HepG2 (cell line): Measurements from ENCODE around the gene HECTD2. TPM values are rescaled to one million over a fixed set of nuclear protein-coding genes. Genes with fewer than 3 reads are reported as not detected.

ENCODE experiments used
- ATF7-NPFF ChIP-seq: sonication (generic); formaldehyde crosslinking; IDR thresholded peaks from 2 replicates; pipeline ENCODE4 v1.8.1; 2023; ENCODE audit warnings: mild to moderate bottlenecking, low read depth, missing genetic modification reagents, moderate library complexity
- BRD4 ChIP-seq: sonication (generic); formaldehyde crosslinking; IDR thresholded peaks from 2 replicates; pipeline ENCODE4 v1.4.0; 2020; ENCODE audit warnings: missing genetic modification reagents
- ELF3 ChIP-seq: IDR thresholded peaks from 2 replicates; pipeline ENCODE4 v1.6.1; 2016; ENCODE audit warnings: missing genetic modification reagents, missing compliant biosample characterization
- GZF1 ChIP-seq: sonication (generic); formaldehyde crosslinking; IDR thresholded peaks from 2 replicates; pipeline ENCODE4 v1.5.1; 2020; ENCODE audit warnings: mild to moderate bottlenecking, missing genetic modification reagents
- HNF4G ChIP-seq, 2 experiments: sonication (generic) in 1 of 2; formaldehyde crosslinking in 1 of 2; IDR thresholded peaks; 2 replicates each; pipeline versions ENCODE4 v1.4.0 to v1.6.1; 2011 to 2020; ENCODE audit warnings: borderline replicate concordance in 2 of 2, low read depth in 2 of 2, mild to moderate bottlenecking in 2 of 2, low read length in 1 of 2, missing genetic modification reagents in 1 of 2, moderate library complexity in 1 of 2
- MEIS1 ChIP-seq: sonication (generic); formaldehyde crosslinking; IDR thresholded peaks from 2 replicates; pipeline ENCODE4 v1.9.0; 2021; ENCODE audit warnings: mild to moderate bottlenecking, missing genetic modification reagents, moderate library complexity, borderline replicate concordance
- MYC ChIP-seq: sonication (generic); formaldehyde crosslinking; IDR thresholded peaks from 2 replicates; pipeline ENCODE4 v1.9.0; 2021; ENCODE audit warnings: missing genetic modification reagents, borderline replicate concordance
- NFIC ChIP-seq: IDR thresholded peaks from 2 replicates; pipeline ENCODE4 v1.6.1; 2012; ENCODE audit warnings: mild to moderate bottlenecking, low read length, inconsistent platforms
- RBFOX2 ChIP-seq: fragments of 200-400 bp; formaldehyde crosslinking; IDR thresholded peaks from 2 replicates; pipeline ENCODE4 v1.6.1; 2017; ENCODE audit warnings: low read depth, mild to moderate bottlenecking, low read length
- SP2 ChIP-seq: sonication (generic); formaldehyde crosslinking; IDR thresholded peaks from 2 replicates; pipeline ENCODE4 v1.5.1; 2020; ENCODE audit warnings: mild to moderate bottlenecking, missing genetic modification reagents
- SRSF1 ChIP-seq: fragments of 200-400 bp; formaldehyde crosslinking; optimal IDR thresholded peaks from 2 replicates; pipeline ENCODE3; 2017; ENCODE audit warnings: mild to moderate bottlenecking, low read depth, low read length, moderate library complexity
- THAP11 ChIP-seq: IDR thresholded peaks from 2 replicates; pipeline ENCODE4 v1.6.1; 2016; ENCODE audit warnings: missing biosample characterization, missing genetic modification reagents
- ZFX ChIP-seq: sonication (generic); formaldehyde crosslinking; IDR thresholded peaks from 2 replicates; pipeline ENCODE4 v1.4.0; 2020; ENCODE audit warnings: mild to moderate bottlenecking, low read depth, missing genetic modification reagents, moderate library complexity
- ZNF234 ChIP-seq: sonication (generic); formaldehyde crosslinking; conservative IDR thresholded peaks from 2 replicates; pipeline ENCODE4 v1.5.1; 2020; ENCODE audit warnings: mild to moderate bottlenecking, missing genetic modification reagents
- ZNF335 ChIP-seq: sonication (generic); formaldehyde crosslinking; IDR thresholded peaks from 2 replicates; pipeline ENCODE4 v1.4.0; 2020; ENCODE audit warnings: missing genetic modification reagents
- ZNF431 ChIP-seq: sonication (generic); formaldehyde crosslinking; IDR thresholded peaks from 2 replicates; pipeline ENCODE4 v1.9.0; 2022; ENCODE audit warnings: missing genetic modification reagents, low read depth, mild to moderate bottlenecking, borderline replicate concordance
- ZNF543 ChIP-seq: sonication (generic); formaldehyde crosslinking; IDR thresholded peaks from 2 replicates; pipeline ENCODE4 v1.4.0; 2020; ENCODE audit warnings: mild to moderate bottlenecking, missing genetic modification reagents
- ZNF607 ChIP-seq: sonication (generic); formaldehyde crosslinking; IDR thresholded peaks from 2 replicates; pipeline ENCODE4 v1.5.1; 2020; ENCODE audit warnings: missing genetic modification reagents, mild to moderate bottlenecking, borderline replicate concordance
- polyA plus RNA-seq, 8 experiments: library from polyadenylated mRNA; depleted of rRNA in 3 of 8; stranded (reverse) in 7 of 8; unstranded in 1 of 8; fragments of >200 nt; fragmentation: Illumina TruSeq in 4 of 8; extraction: Trizol in 4 of 8; gene quantifications; 2 replicates each; pipeline versions ENCODE4 v1.2.1 to v1.2.3, GENCODE V29; 2011 to 2016; ENCODE audit warnings: low read depth in 4 of 8, missing spikeins in 1 of 8, mixed read lengths in 1 of 8; ENCODE audit not compliant: insufficient read depth in 1 of 8
- total RNA-seq, 5 experiments: library from RNA; depleted of rRNA; stranded (reverse); fragments of >200 nt; fragmentation: Illumina TruSeq; extraction: Trizol; gene quantifications; 2 replicates each; pipeline ENCODE4 v1.2.3, GENCODE V29; 2016; ENCODE audit warnings: low read depth in 1 of 5
- TF ChIP-seq, protein P1 (sequence below): sonication (generic); formaldehyde crosslinking; IDR thresholded peaks from 2 replicates; pipeline ENCODE4 v1.5.1; 2020; ENCODE audit warnings: missing genetic modification reagents, mild to moderate bottlenecking, borderline replicate concordance
- TF ChIP-seq, protein P2 (sequence below): sonication (generic); formaldehyde crosslinking; IDR thresholded peaks from 2 replicates; pipeline ENCODE4 v1.5.0; 2020; ENCODE audit warnings: mild to moderate bottlenecking, missing genetic modification reagents
- TF ChIP-seq, protein P3 (sequence below): sonication (generic); formaldehyde crosslinking; IDR thresholded peaks from 2 replicates; pipeline ENCODE4 v1.4.0; 2020; ENCODE audit warnings: missing genetic modification reagents
- TF ChIP-seq, protein P4 (sequence below): sonication (generic); formaldehyde crosslinking; IDR thresholded peaks from 2 replicates; pipeline ENCODE4 v1.5.1; 2020; ENCODE audit warnings: missing genetic modification reagents, mild to moderate bottlenecking, borderline replicate concordance

HECTD2 gene
- total and polyA plus RNA-seq, 2 of the 13 experiments (the other 11 are each of a cell fraction or from before 2014, with no cell fraction given): 3.2 to 5.2 TPM

DNA sequence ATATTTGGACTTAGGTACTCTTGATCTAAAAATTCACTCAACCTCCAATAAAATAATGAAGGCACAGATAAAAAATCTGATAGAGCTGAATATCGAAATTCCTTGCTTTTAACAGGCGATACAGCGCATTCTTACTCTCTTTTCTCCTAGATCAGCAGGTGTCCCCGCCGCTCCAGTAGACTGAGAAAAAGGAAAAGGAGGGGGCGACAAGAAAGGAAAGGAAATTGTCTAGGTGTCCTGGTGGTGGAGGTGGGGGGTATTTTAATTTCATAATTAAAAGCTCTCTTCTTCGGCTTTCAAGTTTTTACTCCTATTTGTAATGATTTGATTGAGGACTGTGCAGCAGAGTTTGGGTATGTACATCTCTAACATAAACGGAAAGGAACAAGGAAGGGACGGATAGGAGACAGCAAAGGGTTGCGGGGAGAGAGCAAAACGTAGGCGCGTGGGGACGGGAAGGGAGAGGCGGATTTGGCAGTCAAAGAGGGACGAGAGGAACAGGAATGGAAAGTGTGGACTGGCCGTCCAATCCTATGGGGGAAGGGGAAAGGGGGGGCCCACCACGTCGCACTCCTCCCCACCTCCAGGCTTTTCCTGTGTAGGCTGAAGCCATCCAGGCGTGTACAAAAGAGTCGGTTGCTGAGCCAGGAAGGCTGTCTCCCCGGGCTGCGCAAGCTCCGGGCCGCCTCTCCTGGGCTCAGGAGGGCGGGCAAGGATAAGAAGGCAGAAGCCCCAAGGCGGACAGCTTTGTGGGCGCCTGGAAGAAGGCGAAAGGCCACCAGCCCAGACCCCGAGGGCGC, 875 bp upstream of the HECTD2 start (continued):
- no peak for TF ChIP-seq ZNF234
- no peak for TF ChIP-seq SP2 (CRISPR knock-in tag)
- peak; percentile 76; the same call in 1 of the 2 replicates for TF ChIP-seq MYC
- TF ChIP-seq ZNF607 (CRISPR knock-in tag): no peak
- no peak for TF ChIP-seq HNF4G (IDR thresholded peaks at IDR 0.05; ENCODE audit: borderline replicate concordance, low read depth, low read length)
- TF ChIP-seq HNF4G (CRISPR knock-in tag; IDR thresholded peaks at IDR 0.05; ENCODE audit: borderline replicate concordance, low read depth): no peak
- TF ChIP-seq ZNF543 (CRISPR knock-in tag): no peak
- TF ChIP-seq, protein P1, sequence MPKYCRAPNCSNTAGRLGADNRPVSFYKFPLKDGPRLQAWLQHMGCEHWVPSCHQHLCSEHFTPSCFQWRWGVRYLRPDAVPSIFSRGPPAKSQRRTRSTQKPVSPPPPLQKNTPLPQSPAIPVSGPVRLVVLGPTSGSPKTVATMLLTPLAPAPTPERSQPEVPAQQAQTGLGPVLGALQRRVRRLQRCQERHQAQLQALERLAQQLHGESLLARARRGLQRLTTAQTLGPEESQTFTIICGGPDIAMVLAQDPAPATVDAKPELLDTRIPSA (CRISPR knock-in tag): no peak; the same call in 1 of the 2 replicates
- no peak for TF ChIP-seq ZFX (CRISPR knock-in tag)
- peak; percentile 86 for TF ChIP-seq SRSF1
- TF ChIP-seq NFIC: no peak
- peak; percentile 28; the same call in 1 of the 2 replicates for TF ChIP-seq ELF3 (CRISPR knock-in tag)
- TF ChIP-seq ZNF431 (CRISPR knock-in tag): 0 out of 2 replicates have a peak, but pooled peaks have one; percentile 9
- no peak for TF ChIP-seq RBFOX2
- TF ChIP-seq, protein P2, sequence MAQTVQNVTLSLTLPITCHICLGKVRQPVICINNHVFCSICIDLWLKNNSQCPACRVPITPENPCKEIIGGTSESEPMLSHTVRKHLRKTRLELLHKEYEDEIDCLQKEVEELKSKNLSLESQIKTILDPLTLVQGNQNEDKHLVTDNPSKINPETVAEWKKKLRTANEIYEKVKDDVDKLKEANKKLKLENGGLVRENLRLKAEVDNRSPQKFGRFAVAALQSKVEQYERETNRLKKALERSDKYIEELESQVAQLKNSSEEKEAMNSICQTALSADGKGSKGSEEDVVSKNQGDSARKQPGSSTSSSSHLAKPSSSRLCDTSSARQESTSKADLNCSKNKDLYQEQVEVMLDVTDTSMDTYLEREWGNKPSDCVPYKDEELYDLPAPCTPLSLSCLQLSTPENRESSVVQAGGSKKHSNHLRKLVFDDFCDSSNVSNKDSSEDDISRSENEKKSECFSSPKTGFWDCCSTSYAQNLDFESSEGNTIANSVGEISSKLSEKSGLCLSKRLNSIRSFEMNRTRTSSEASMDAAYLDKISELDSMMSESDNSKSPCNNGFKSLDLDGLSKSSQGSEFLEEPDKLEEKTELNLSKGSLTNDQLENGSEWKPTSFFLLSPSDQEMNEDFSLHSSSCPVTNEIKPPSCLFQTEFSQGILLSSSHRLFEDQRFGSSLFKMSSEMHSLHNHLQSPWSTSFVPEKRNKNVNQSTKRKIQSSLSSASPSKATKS: no peak
- peak; percentile 43; the same call in 1 of the 2 replicates for TF ChIP-seq THAP11 (CRISPR knock-in tag)
- TF ChIP-seq, protein P3, sequence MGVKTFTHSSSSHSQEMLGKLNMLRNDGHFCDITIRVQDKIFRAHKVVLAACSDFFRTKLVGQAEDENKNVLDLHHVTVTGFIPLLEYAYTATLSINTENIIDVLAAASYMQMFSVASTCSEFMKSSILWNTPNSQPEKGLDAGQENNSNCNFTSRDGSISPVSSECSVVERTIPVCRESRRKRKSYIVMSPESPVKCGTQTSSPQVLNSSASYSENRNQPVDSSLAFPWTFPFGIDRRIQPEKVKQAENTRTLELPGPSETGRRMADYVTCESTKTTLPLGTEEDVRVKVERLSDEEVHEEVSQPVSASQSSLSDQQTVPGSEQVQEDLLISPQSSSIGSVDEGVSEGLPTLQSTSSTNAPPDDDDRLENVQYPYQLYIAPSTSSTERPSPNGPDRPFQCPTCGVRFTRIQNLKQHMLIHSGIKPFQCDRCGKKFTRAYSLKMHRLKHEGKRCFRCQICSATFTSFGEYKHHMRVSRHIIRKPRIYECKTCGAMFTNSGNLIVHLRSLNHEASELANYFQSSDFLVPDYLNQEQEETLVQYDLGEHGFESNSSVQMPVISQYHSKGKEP (CRISPR knock-in tag): no peak
- 0 out of 2 replicates have a peak, but pooled peaks have one; percentile 36 for TF ChIP-seq ZNF335
- 0 out of 2 replicates have a peak, but pooled peaks have one; percentile 14 for TF ChIP-seq MEIS1 (CRISPR knock-in tag)
- TF ChIP-seq, protein P4, sequence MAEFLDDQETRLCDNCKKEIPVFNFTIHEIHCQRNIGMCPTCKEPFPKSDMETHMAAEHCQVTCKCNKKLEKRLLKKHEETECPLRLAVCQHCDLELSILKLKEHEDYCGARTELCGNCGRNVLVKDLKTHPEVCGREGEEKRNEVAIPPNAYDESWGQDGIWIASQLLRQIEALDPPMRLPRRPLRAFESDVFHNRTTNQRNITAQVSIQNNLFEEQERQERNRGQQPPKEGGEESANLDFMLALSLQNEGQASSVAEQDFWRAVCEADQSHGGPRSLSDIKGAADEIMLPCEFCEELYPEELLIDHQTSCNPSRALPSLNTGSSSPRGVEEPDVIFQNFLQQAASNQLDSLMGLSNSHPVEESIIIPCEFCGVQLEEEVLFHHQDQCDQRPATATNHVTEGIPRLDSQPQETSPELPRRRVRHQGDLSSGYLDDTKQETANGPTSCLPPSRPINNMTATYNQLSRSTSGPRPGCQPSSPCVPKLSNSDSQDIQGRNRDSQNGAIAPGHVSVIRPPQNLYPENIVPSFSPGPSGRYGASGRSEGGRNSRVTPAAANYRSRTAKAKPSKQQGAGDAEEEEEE (CRISPR knock-in tag): no peak
- peak; percentile 25; the same call in 1 of the 2 replicates for TF ChIP-seq GZF1 (CRISPR knock-in tag)
- TF ChIP-seq BRD4: no peak
- TF ChIP-seq ATF7-NPFF (CRISPR knock-in tag): peak; percentile 22
